ENCODE results near the gene ZNF385D.

ZNF385D gene

GRCh38 chr3:21446027-21446426 lies 305.0 kb downstream of the ZNF385D start:
- FAIRE-seq (no peak), DNase-seq (ENCODE audit: insufficient read length, low spot score) (no peak)
- TF ChIP-seq CTCF (IDR thresholded peaks at IDR 0.05; ENCODE audit: insufficient read depth, missing control alignments): no peak

- no peak for DNase-seq (ENCODE audit: insufficient read length, low spot score)
- no peak for FAIRE-seq
These were observed 309.2 kb downstream of the ZNF385D start for GRCh38 chr3:21441821-21442220.

GRCh38 chr3:21436835-21437234 lies 314.2 kb downstream of the ZNF385D start:
- no peak for FAIRE-seq
- no peak for DNase-seq (ENCODE audit: insufficient read length, low spot score)
- TF ChIP-seq CTCF (IDR thresholded peaks at IDR 0.05; ENCODE audit: insufficient read depth, missing control alignments): no peak

More at GRCh38 chr3:21441821-21442220, 309.2 kb downstream of the ZNF385D start:
- no peak for TF ChIP-seq CTCF (IDR thresholded peaks at IDR 0.05; ENCODE audit: insufficient read depth, missing control alignments)

GRCh38 chr3:21435871-21436270 lies 315.1 kb downstream of the ZNF385D start:
- DNase-seq (ENCODE audit: insufficient read length, low spot score): no peak
- TF ChIP-seq CTCF (IDR thresholded peaks at IDR 0.05; ENCODE audit: insufficient read depth, missing control alignments): no peak
- FAIRE-seq: no peak

DNA sequence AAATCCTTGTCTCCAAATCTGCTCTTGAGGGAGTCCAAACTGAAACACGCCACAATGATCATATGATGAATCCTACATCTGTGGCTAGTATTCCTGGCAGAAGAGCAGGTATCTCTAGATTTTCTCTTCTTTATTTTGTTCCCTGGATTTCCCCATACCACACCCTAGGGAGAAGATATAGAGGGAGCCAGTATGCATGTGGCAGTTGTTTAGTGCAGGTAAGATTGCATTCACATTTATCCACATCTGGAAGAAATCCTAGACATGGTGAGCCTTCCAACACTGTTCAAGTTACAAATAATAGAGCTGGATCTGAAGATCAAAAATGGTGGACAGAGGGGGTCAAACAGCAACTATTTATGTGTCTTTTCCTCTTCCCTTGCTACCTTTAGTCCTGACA lies 316.7 kb downstream of the ZNF385D start:
- no peak for TF ChIP-seq CTCF (IDR thresholded peaks at IDR 0.05; ENCODE audit: insufficient read depth, missing control alignments)
- DNase-seq (ENCODE audit: insufficient read length, low spot score) (no peak), FAIRE-seq (no peak)

DNA sequence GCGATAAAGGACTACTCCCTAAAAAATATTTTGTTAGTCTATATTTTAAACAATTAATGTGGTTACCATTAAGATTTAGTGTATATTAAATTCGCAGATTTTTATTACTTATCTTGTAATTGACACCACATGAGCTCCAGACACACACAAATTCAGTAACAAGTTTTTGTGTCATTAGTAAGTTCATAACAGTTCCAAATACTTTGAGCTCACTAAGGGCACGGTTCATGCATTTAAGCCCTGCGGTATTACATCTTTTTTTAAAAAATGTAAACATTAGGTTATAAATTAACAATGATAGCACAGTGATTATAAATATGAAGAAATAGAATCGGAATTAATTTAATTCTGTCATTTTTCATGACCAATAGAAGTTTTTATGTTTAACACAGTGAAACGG lies 317.3 kb downstream of the ZNF385D start:
- no peak for TF ChIP-seq CTCF (IDR thresholded peaks at IDR 0.05; ENCODE audit: insufficient read depth, missing control alignments)
- DNase-seq (ENCODE audit: insufficient read length, low spot score): no peak
- no peak for FAIRE-seq

GRCh38 chr3:21426920-21427319 lies 324.1 kb downstream of the ZNF385D start:
- TF ChIP-seq CTCF (IDR thresholded peaks at IDR 0.05; ENCODE audit: insufficient read depth, missing control alignments): no peak
- FAIRE-seq: no peak

More at GRCh38 chr3:21426920-21427319, 324.1 kb downstream of the ZNF385D start:
- no peak for DNase-seq (ENCODE audit: insufficient read length, low spot score)
